HepG2 (cell line): ENCODE data around the gene BSG. TPM values are rescaled to one million over a fixed set of nuclear protein-coding genes. Genes with fewer than 3 reads are reported as not detected.
A peak's percentile ranks its signal among the peaks of the same experiment; 100 is the strongest.

Experiments used
- ARHGAP35 ChIP-seq: sonication (generic); formaldehyde crosslinking; IDR thresholded peaks from 2 replicates; pipeline ENCODE4 v1.9.0; 2022; ENCODE audit warnings: mild to moderate bottlenecking, inconsistent platforms, moderate library complexity, missing genetic modification reagents, borderline replicate concordance
- GRHL1 ChIP-seq: sonication (generic); formaldehyde crosslinking; conservative IDR thresholded peaks from 2 replicates; pipeline ENCODE4 v1.8.0; 2022; ENCODE audit warnings: missing genetic modification reagents
- HDAC1 ChIP-seq: sonication (generic); formaldehyde crosslinking; IDR thresholded peaks from 2 replicates; pipeline ENCODE4 v1.5.1; 2020; ENCODE audit warnings: mild to moderate bottlenecking, missing genetic modification reagents
- HDAC6 ChIP-seq: fragments of 200-600 bp; sonication (generic); IDR thresholded peaks from 2 replicates; pipeline ENCODE4 v1.7.0; 2017; ENCODE audit warnings: mild to moderate bottlenecking, antibody characterized with exemption, low read length, low read depth
- HMGXB4 ChIP-seq, 2 experiments: sonication (generic) in 1 of 2; formaldehyde crosslinking in 1 of 2; IDR thresholded peaks; 2 replicates each; pipeline versions ENCODE4 v1.4.0 to v1.6.1; 2018 to 2020; ENCODE audit warnings: missing genetic modification reagents in 2 of 2, borderline replicate concordance in 1 of 2, low read depth in 1 of 2, mild to moderate bottlenecking in 1 of 2, missing biosample characterization in 1 of 2
- HNRNPUL1 ChIP-seq: fragments of 200-400 bp; formaldehyde crosslinking; IDR thresholded peaks from 2 replicates; pipeline ENCODE4 v1.6.1; 2017; ENCODE audit warnings: low read depth, mild to moderate bottlenecking, low read length, moderate library complexity
- KDM4B ChIP-seq: sonication (generic); formaldehyde crosslinking; IDR thresholded peaks from 2 replicates; pipeline ENCODE4 v1.4.0; 2020; ENCODE audit warnings: missing genetic modification reagents
- MYNN ChIP-seq: sonication (generic); formaldehyde crosslinking; IDR thresholded peaks from 2 replicates; pipeline ENCODE4 v1.4.0; 2020; ENCODE audit warnings: mild to moderate bottlenecking, low read depth, missing genetic modification reagents
- NFIB ChIP-seq: sonication (generic); formaldehyde crosslinking; IDR thresholded peaks from 2 replicates; pipeline ENCODE4 v1.9.0; 2021; ENCODE audit warnings: missing genetic modification reagents, mild to moderate bottlenecking, borderline replicate concordance
- NKX3-1 ChIP-seq: sonication (generic); formaldehyde crosslinking; IDR thresholded peaks from 2 replicates; pipeline ENCODE4 v1.5.0; 2020; ENCODE audit warnings: missing genetic modification reagents
- ZBTB25 ChIP-seq: IDR thresholded peaks from 2 replicates; pipeline ENCODE4 v1.6.1; 2018; ENCODE audit warnings: missing genetic modification reagents
- ZBTB33 ChIP-seq: sonication (generic); formaldehyde crosslinking; IDR thresholded peaks from 2 replicates; pipeline ENCODE4 v1.4.0; 2020; ENCODE audit warnings: missing genetic modification reagents
- ZNF143 ChIP-seq: sonication (generic); formaldehyde crosslinking; IDR thresholded peaks from 2 replicates; pipeline ENCODE4 v1.4.0; 2020; ENCODE audit warnings: missing genetic modification reagents
- ZNF33B ChIP-seq: sonication (generic); formaldehyde crosslinking; IDR thresholded peaks from 2 replicates; pipeline ENCODE4 v1.5.1; 2020; ENCODE audit warnings: mild to moderate bottlenecking, missing genetic modification reagents
- ZNF431 ChIP-seq: sonication (generic); formaldehyde crosslinking; IDR thresholded peaks from 2 replicates; pipeline ENCODE4 v1.9.0; 2022; ENCODE audit warnings: missing genetic modification reagents, low read depth, mild to moderate bottlenecking, borderline replicate concordance
- ZNF512 ChIP-seq: sonication (generic); formaldehyde crosslinking; IDR thresholded peaks from 2 replicates; pipeline ENCODE4 v1.4.0; 2020; ENCODE audit warnings: mild to moderate bottlenecking, missing genetic modification reagents
- ZNF570 ChIP-seq: sonication (generic); formaldehyde crosslinking; IDR thresholded peaks from 2 replicates; pipeline ENCODE4 v1.4.0; 2020; ENCODE audit warnings: mild to moderate bottlenecking, missing genetic modification reagents, borderline replicate concordance
- polyA plus RNA-seq, 8 experiments: library from polyadenylated mRNA; depleted of rRNA in 3 of 8; stranded (reverse) in 7 of 8; unstranded in 1 of 8; fragments of >200 nt; fragmentation: Illumina TruSeq in 4 of 8; extraction: Trizol in 4 of 8; gene quantifications; 2 replicates each; pipeline versions ENCODE4 v1.2.1 to v1.2.3, GENCODE V29; 2011 to 2016; ENCODE audit warnings: low read depth in 4 of 8, missing spikeins in 1 of 8, mixed read lengths in 1 of 8; ENCODE audit not compliant: insufficient read depth in 1 of 8
- total RNA-seq, 5 experiments: library from RNA; depleted of rRNA; stranded (reverse); fragments of >200 nt; fragmentation: Illumina TruSeq; extraction: Trizol; gene quantifications; 2 replicates each; pipeline ENCODE4 v1.2.3, GENCODE V29; 2016; ENCODE audit warnings: low read depth in 1 of 5

BSG gene
- total and polyA plus RNA-seq, 2 of the 13 experiments (the other 11 are each of a cell fraction or from before 2014, with no cell fraction given) = 309 to 754 TPM

- TF ChIP-seq HMGXB4 (CRISPR knock-in tag; IDR thresholded peaks at IDR 0.05; ENCODE audit: borderline replicate concordance in 1 of 2, low read depth in 1 of 2) = peak in 1 of 2 experiments; percentile 69; a peak in 1 of 4 replicates
- no peak for TF ChIP-seq KDM4B (CRISPR knock-in tag)
- no peak for TF ChIP-seq ZNF33B (CRISPR knock-in tag)
- no peak for TF ChIP-seq HDAC6
- TF ChIP-seq ZNF570 (CRISPR knock-in tag) = no peak
- TF ChIP-seq HNRNPUL1 = no peak
- no peak for TF ChIP-seq ZNF143
- peak; percentile 7; the same call in 1 of the 2 replicates for TF ChIP-seq ZBTB33 (CRISPR knock-in tag)
- TF ChIP-seq NKX3-1 (CRISPR knock-in tag) = no peak
- no peak for TF ChIP-seq ARHGAP35 (CRISPR knock-in tag)
- TF ChIP-seq HDAC1 (CRISPR knock-in tag) = no peak; the same call in 1 of the 2 replicates
- no peak for TF ChIP-seq ZNF512
- no peak for TF ChIP-seq ZNF431 (CRISPR knock-in tag)
- TF ChIP-seq GRHL1 = no peak
- no peak for TF ChIP-seq MYNN (CRISPR knock-in tag)
- no peak for TF ChIP-seq NFIB (CRISPR knock-in tag)
- TF ChIP-seq ZBTB25 (CRISPR knock-in tag) = no peak
Measured at GRCh38 chr19:588093-588740, 15.8 kb downstream of the BSG start (continued).
